Activated CD8-positive, alpha-beta T cell treated with anti-CD3 and anti-CD28 coated beads for 36 hours (primary cell): ENCODE results near the gene GBP5. TPM values are rescaled to one million over a fixed set of nuclear protein-coding genes. Genes with fewer than 3 reads are reported as not detected.
"Not testable (repeated sequence)": the region's sequence is repeated elsewhere in the genome, so short reads cannot be mapped to it uniquely, and the experiment has no call there.

Experiments used
- ATAC-seq: fragments of 200-7000 bp; cut with Tn5 transposase; one replicate; pipeline ENCODE4 v1.10.0; 2021; ENCODE audit warnings: mild to moderate bottlenecking, moderate library complexity
- CTCF ChIA-PET: fragments of 350-600 bp; sonication (Branson Sonifier 250); formaldehyde crosslinking; loops from one replicate; lab custom pipeline; 2021; ENCODE audit warnings: antibody characterized with exemption; lab: Charles Lee
- POLR2A ChIA-PET: fragments of 350-600 bp; sonication (Branson Sonifier 250); formaldehyde crosslinking; loops from one replicate; lab custom pipeline; 2021; ENCODE audit warnings: antibody characterized with exemption; lab: Charles Lee
- DNase-seq: peaks from one replicate; pipeline ENCODE4 v3.0.0-alpha.2; 2020
- H3K27ac Mint-ChIP-seq: one replicate; pipeline ENCODE4 v1.8.0; 2021; ENCODE audit warnings: mild to moderate bottlenecking, mixed read lengths
- H3K27me3 Mint-ChIP-seq: one replicate; pipeline ENCODE4 v1.8.0; 2021; ENCODE audit warnings: mixed read lengths
- H3K36me3 Mint-ChIP-seq: one replicate; pipeline ENCODE4 v1.8.0; 2021; ENCODE audit warnings: low read depth, mixed read lengths
- H3K4me1 Mint-ChIP-seq: one replicate; pipeline ENCODE4 v1.8.0; 2021; ENCODE audit warnings: low read depth, mixed read lengths
- H3K4me3 Mint-ChIP-seq: one replicate; pipeline ENCODE4 v1.8.0; 2021; ENCODE audit warnings: mild to moderate bottlenecking, moderate library complexity, mixed read lengths
- H3K9me3 Mint-ChIP-seq: one replicate; pipeline ENCODE4 v1.8.0; 2021; ENCODE audit warnings: mixed read lengths
- CTCF ChIP-seq: fragments of 200-600 bp; IDR thresholded peaks from one replicate; pipeline ENCODE4 v1.8.0; 2022; ENCODE audit warnings: antibody characterized with exemption, mild to moderate bottlenecking
- intact Hi-C: fragments of 100-400 bp; cut with micrococcal nuclease; formaldehyde crosslinking; loops from one replicate; pipeline ENCODE4 v1.10.0; 2022
- total RNA-seq, 2 experiments: library from RNA; stranded (reverse); gene quantifications; one replicate each; pipeline ENCODE4 v1.2.3, GENCODE V29; 2021

GBP5 gene
- total RNA-seq, 2 experiments from 2014 or later = 163 to 174 TPM

GRCh38 chr1:89260566-89261255, 11.9 kb downstream of the GBP5 start:
- DNase-seq = no peak

DNA sequence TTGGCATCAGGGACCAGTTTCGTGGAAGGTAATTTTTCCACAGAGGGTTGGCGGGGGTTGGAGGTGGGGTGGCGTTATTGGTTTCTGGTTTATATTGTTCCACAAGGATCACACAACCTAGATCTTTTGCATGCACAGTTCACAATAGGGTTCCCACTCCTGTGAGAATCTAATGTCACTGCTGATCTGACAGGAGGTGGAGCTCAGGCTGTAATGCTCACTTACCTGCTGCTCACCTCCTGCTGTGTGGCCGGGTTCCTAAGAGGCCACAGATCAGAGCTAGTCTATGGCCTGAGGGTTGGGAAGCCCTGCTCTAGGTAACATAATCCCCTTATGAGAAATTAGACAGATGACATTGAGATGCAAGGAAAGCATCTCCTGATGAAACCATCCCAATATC, 12.6 kb downstream of the GBP5 start:
- H3K27me3 Mint-ChIP-seq = no peaks in the 10 kb centered on the region
- H3K27ac Mint-ChIP-seq = peak overlapping the region; percentile 90
- H3K36me3 Mint-ChIP-seq = peaks cover 82% of the 10 kb centered on the region
- H3K4me1 Mint-ChIP-seq = peaks cover 75% of the 10 kb centered on the region
- ChIA-PET CTCF (interaction anchor here (0.8 to 5.1 kb wide), 5 partner anchors 10 to 269 kb away, joined by 3 to 30 read pairs (median 4); partner anchors contain the start of gene GBP6), POLR2A (interaction anchor here (0.7 to 4.9 kb wide), 12 partner anchors 9 to 62 kb away, joined by 3 to 37 read pairs (median 4); partner anchors contain the start of genes GBP4 and GBP5)
- intact Hi-C loops = no loop called here
- peaks cover 11% of the 10 kb centered on the region for H3K9me3 Mint-ChIP-seq
- ATAC-seq (peak; percentile 32), DNase-seq (peak; percentile 17)
- TF ChIP-seq CTCF = no peak
- peak overlapping the region; percentile 51 for H3K4me3 Mint-ChIP-seq

More at GRCh38 chr1:89260566-89261255, 11.9 kb downstream of the GBP5 start:
- Mint-ChIP-seq H3K36me3 (peaks cover 78% of the 10 kb centered on the region), H3K27me3 (no peaks in the 10 kb centered on the region), H3K9me3 (peaks cover 9% of the 10 kb centered on the region), H3K27ac (peak overlapping the region; percentile 89), H3K4me3 (peak overlapping the region; percentile 55), H3K4me1 (peaks cover 74% of the 10 kb centered on the region)
- intact Hi-C loops = no loop called here
- no peak for TF ChIP-seq CTCF
- CTCF ChIA-PET = interaction anchor here (0.7 to 5.1 kb wide), 6 partner anchors 9 to 270 kb away, joined by 3 to 30 read pairs (median 4); partner anchors contain the start of gene GBP6
- no peak for ATAC-seq
- POLR2A ChIA-PET = interaction anchor here (0.7 to 4.9 kb wide), 9 partner anchors 8 to 62 kb away, joined by 3 to 37 read pairs (median 4); partner anchors contain the start of genes GBP4 and GBP5

DNA sequence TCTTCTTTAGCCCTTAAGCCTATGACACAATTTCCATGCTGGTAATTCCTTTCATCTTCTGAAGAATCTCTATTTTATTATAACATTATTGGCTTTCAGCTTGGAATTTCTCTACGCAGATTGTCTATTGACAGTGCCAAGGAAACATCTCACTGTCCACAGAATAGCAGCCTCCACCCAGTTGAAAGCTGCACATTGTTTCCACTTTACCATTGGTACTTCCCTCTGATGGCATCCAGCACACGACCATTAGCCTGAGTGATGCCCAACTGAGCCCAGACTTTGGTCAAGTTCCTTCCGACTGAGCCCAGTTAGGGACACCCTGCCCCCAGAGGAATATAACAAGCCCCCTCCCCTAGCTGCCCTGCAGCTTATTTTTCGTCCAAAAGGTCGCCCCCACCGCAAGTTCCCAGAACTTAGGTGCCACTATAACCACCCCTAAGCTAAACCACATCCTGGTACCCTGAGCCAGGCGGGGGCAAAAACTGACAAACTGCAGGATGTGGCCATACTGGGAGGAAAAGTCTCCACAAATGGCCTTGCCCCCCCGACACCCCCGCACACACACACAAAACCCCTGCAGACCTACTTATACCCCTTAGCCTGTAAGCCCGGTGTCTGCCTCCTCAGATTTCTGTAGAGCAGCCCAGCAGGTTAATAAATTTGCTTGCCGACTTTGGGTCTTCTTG, 13.2 kb downstream of the GBP5 start:
- no peaks in the 10 kb centered on the region for H3K27me3 Mint-ChIP-seq
- ATAC-seq (peak; percentile 77), DNase-seq (peak; percentile 87)
- peak overlapping the region; percentile 90 for H3K27ac Mint-ChIP-seq
- intact Hi-C loops = loop anchor here (5.0 kb wide), 1 partner anchor 62 kb away; the partner anchor contains the start of gene GBP4
- peak overlapping the region; percentile 51 for H3K4me3 Mint-ChIP-seq
- peaks cover 74% of the 10 kb centered on the region for H3K4me1 Mint-ChIP-seq
- TF ChIP-seq CTCF = no peak
- H3K36me3 Mint-ChIP-seq = peaks cover 82% of the 10 kb centered on the region
- CTCF ChIA-PET = interaction anchor here (0.7 to 5.1 kb wide), 9 partner anchors 9 to 261 kb away, joined by 3 to 30 read pairs (median 4); partner anchors contain the start of gene GBP6
- POLR2A ChIA-PET = interaction anchor here (0.7 to 4.9 kb wide), 12 partner anchors 9 to 132 kb away, joined by 3 to 37 read pairs (median 4); partner anchors contain the start of gene GBP5
- peaks cover 16% of the 10 kb centered on the region for H3K9me3 Mint-ChIP-seq

DNA sequence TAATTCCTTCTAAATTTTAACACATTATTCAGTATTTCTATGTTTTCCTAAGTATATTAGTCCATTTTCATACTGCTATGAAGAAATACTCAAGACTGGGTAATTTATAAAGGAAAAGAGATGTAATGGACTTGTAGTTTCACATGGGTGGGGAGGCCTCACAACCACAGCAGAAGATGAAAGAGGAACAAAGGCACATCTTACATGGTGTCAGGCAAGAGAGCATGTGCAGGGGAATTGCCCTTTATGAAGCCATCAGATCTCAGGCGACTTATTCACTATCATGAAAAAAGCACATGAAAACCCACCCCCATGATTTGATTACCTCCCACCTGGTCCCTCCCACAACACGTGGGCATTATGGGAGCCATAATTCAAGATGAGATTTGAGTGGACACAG, 15.6 kb downstream of the GBP5 start:
- no peak for TF ChIP-seq CTCF
- peaks cover 66% of the 10 kb centered on the region for H3K4me1 Mint-ChIP-seq
- H3K4me3 Mint-ChIP-seq = no peak overlapping the region
- ChIA-PET CTCF (interaction anchor here (1.2 to 1.5 kb wide), 3 partner anchors 37 to 273 kb away, joined by 3 to 7 read pairs (median 4); partner anchors contain the start of gene GBP4), POLR2A (interaction anchor here (1.4 to 4.9 kb wide), 2 partner anchors 16 to 132 kb away, joined by 8 to 37 read pairs; partner anchors contain the start of genes GBP2 and GBP5)
- peak; percentile 64 for DNase-seq
- ATAC-seq = peak; percentile 18
- peaks cover 31% of the 10 kb centered on the region for H3K9me3 Mint-ChIP-seq
- no peaks in the 10 kb centered on the region for H3K27me3 Mint-ChIP-seq
- H3K27ac Mint-ChIP-seq = peak overlapping the region; percentile 89
- peaks cover 81% of the 10 kb centered on the region for H3K36me3 Mint-ChIP-seq
- intact Hi-C loops = loop anchor here (5.0 kb wide), 1 partner anchor 60 kb away; the partner anchor contains the start of gene GBP4

DNA sequence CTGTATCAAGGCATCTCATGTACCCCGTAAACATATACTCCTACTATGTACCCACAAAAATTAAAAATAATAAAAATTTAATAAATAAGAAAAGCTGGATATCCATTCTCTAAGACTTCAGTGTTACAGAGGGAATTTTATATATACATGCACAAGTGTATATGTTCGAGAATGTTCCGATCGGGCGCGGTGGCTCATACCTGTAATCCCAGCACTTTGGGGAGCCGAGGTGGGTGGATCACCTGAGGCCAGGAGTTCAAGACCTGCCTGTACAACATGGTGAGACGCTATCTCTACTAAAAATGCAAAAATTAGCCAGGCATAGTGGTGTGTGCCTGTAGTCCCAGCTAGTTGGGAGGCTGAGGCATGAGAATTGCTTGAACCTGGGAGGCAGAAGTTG, 17.1 kb downstream of the GBP5 start:
- H3K4me1 Mint-ChIP-seq = peaks cover 65% of the 10 kb centered on the region
- POLR2A ChIA-PET = interaction anchor here (1.1 kb wide), 1 partner anchor 247 kb away, joined by 3 read pairs; no protein-coding TSS in a partner anchor
- not testable (repeated sequence) for H3K4me3 Mint-ChIP-seq, ATAC-seq, DNase-seq, H3K27me3 Mint-ChIP-seq, H3K27ac Mint-ChIP-seq
- H3K36me3 Mint-ChIP-seq = peaks cover 80% of the 10 kb centered on the region
- intact Hi-C loops = loop anchor here (5.0 kb wide), 1 partner anchor 58 kb away; the partner anchor contains the start of gene GBP4
- CTCF ChIA-PET = interaction anchor here (0.8 to 1.6 kb wide), 2 partner anchors 17 to 103 kb away, joined by 3 read pairs; partner anchors contain the start of gene GBP5
- peaks cover 33% of the 10 kb centered on the region for H3K9me3 Mint-ChIP-seq
